PC-9 (cell line): Measurements from ENCODE around the gene TRABD2B. TPM values are rescaled to one million over a fixed set of nuclear protein-coding genes. Genes with fewer than 3 reads are reported as not detected.

ENCODE experiments used
- BruUV-seq: library from RNA; stranded (reverse); fragments of 400-500 nt; replicated peaks from 2 replicates; lab custom pipeline; 2021; lab: Mats Ljungman, UMichigan
- CTCF ChIA-PET: fragments of 300-600 bp; sonication (Branson Sonifier 250); formaldehyde crosslinking; loops from one replicate; lab custom pipeline; 2022; ENCODE audit warnings: antibody characterized with exemption; lab: Charles Lee
- POLR2A ChIA-PET: fragments of 300-600 bp; sonication (Branson Sonifier 250); formaldehyde crosslinking; loops from one replicate; lab custom pipeline; 2022; ENCODE audit warnings: antibody characterized with exemption; ENCODE audit not compliant: unreplicated experiment; lab: Charles Lee
- DNase-seq, 2 experiments: peaks; one replicate each; pipeline versions ENCODE4 v3.0.0 to v3.0.0-alpha.2; 2015 to 2022; ENCODE audit warnings: mixed read lengths in 1 of 2
- H2AFZ ChIP-seq: fragments of 200-600 bp; sonication (generic); 2 replicates; pipeline ENCODE4 v1.8.1; 2017; ENCODE audit warnings: antibody characterized with exemption
- H3F3A ChIP-seq: fragments of 200-600 bp; sonication (generic); 2 replicates; pipeline ENCODE4 v1.8.1; 2017; ENCODE audit warnings: antibody characterized with exemption, mild to moderate bottlenecking, low read depth; ENCODE audit not compliant: insufficient read depth
- H3K27ac ChIP-seq: fragments of 200-600 bp; sonication (generic); 2 replicates; pipeline ENCODE4 v1.6.1; 2016; ENCODE audit warnings: mixed run types
- H3K27me3 ChIP-seq: fragments of 200-600 bp; sonication (generic); 2 replicates; pipeline ENCODE4 v1.6.1; 2016; ENCODE audit warnings: low read depth, mixed run types; ENCODE audit not compliant: insufficient read depth
- H3K36me3 ChIP-seq: fragments of 200-600 bp; sonication (generic); 2 replicates; pipeline ENCODE4 v1.6.1; 2016; ENCODE audit warnings: low read depth, mixed run types
- H3K4me1 ChIP-seq: fragments of 200-600 bp; sonication (generic); replicated peaks from 2 replicates; pipeline ENCODE4 v1.6.1; 2016; ENCODE audit warnings: mixed run types; ENCODE audit not compliant: insufficient read depth
- H3K4me2 ChIP-seq: fragments of 200-600 bp; sonication (generic); 2 replicates; pipeline ENCODE4 v1.6.1; 2017; ENCODE audit warnings: mixed run types
- H3K4me3 ChIP-seq: fragments of 200-600 bp; sonication (generic); 2 replicates; pipeline ENCODE4 v1.6.1; 2016; ENCODE audit warnings: mixed run types
- H3K79me2 ChIP-seq: fragments of 200-600 bp; sonication (generic); 2 replicates; pipeline ENCODE4 v1.6.1; 2017; ENCODE audit warnings: low read depth, mixed run types
- H3K9me2 ChIP-seq: fragments of 200-600 bp; sonication (generic); 2 replicates; pipeline ENCODE4 v1.8.1; 2017; ENCODE audit warnings: mild to moderate bottlenecking; ENCODE audit not compliant: insufficient read depth
- H3K9me3 ChIP-seq: fragments of 200-600 bp; sonication (generic); 2 replicates; pipeline ENCODE4 v1.8.1; 2016; ENCODE audit warnings: low read depth; ENCODE audit not compliant: insufficient read depth
- H4K20me1 ChIP-seq: fragments of 200-600 bp; sonication (generic); 2 replicates; pipeline ENCODE4 v1.8.1; 2017; ENCODE audit not compliant: insufficient read depth
- EZH2 ChIP-seq: fragments of 200-600 bp; sonication (generic); IDR thresholded peaks from 2 replicates; pipeline ENCODE4 v1.8.0; 2017; ENCODE audit warnings: antibody characterized with exemption, low read depth
- intact Hi-C: fragments of 100-400 bp; cut with micrococcal nuclease; formaldehyde crosslinking; loops from one replicate; pipeline ENCODE4 v1.10.0; 2022; ENCODE audit not compliant: unreplicated experiment
- total RNA-seq: library from RNA; stranded (reverse); gene quantifications from 2 replicates; pipeline ENCODE4 v1.2.3, GENCODE V29; 2021
- TF ChIP-seq, protein P1 (sequence below): fragments of 200-600 bp; sonication (generic); conservative IDR thresholded peaks from 2 replicates; pipeline ENCODE4 v1.6.1; 2017; ENCODE audit warnings: mixed run types, antibody characterized with exemption, mild to moderate bottlenecking, moderate library complexity

Gene TRABD2B
- total RNA-seq, 1 experiment from 2014 or later = not detected

DNA sequence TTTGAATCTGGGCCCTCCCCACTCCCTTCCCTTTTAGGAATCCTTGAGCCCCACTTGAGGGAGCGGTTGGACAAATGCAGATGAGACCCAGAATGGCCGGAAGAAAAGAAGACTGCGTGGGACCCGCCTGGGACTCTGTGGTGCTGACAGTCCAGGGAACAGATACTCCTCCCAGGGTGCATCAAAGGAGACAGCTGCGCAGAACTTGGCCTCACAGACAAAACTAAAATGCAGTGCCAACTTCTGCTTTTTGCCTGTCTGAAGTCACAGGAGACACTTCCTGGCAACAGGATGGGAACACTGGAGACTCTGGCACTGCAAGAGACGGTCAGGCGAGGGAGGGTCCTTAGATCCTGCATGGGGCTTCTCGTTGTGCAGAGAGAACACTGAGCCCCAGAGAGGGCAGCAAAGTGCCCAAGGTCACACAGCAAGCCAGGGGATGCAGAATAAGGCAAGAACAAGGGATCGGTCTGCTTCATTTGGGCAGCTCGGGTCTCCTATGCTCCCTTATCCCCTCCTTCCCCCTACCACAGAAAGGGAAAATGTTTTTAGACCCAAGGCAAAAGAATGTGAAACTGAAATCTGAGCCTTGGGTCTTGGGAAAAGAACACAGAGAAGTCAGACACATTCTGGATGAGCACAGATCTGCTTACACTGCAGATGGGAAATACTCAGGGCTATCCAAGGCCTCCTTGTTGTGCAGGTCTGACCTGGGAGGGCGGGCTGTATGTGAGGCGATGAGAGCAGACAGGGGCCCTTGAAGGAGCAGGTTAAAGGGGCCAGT lies 182.4 kb downstream of the TRABD2B start:
- Histone ChIP-seq H3K79me2 (no peaks in the 10 kb centered on the region), H3F3A (0 out of 2 replicates have a peak, but pooled peaks cover 1% of the 10 kb centered on the region), H3K4me2 (no peak overlapping the region), H3K27ac (no peak overlapping the region), H3K4me3 (no peak overlapping the region), H3K9me3 (no peaks in the 10 kb centered on the region), H3K4me1 (peaks cover 8% of the 10 kb centered on the region; the same call in 1 of the 2 replicates), H2AFZ (no peak overlapping the region), H4K20me1 (no peaks in the 10 kb centered on the region; the same call in 1 of the 2 replicates), H3K36me3 (no peaks in the 10 kb centered on the region), H3K27me3 (peaks cover 5% of the 10 kb centered on the region; the same call in 1 of the 2 replicates), H3K9me2 (no peaks in the 10 kb centered on the region)
- ChIA-PET POLR2A (no interaction called here), CTCF (no interaction called here)
- DNase-seq = no peak
- BruUV-seq = no TSS peak
- no peak for TF ChIP-seq EZH2
- TF ChIP-seq, protein P1, sequence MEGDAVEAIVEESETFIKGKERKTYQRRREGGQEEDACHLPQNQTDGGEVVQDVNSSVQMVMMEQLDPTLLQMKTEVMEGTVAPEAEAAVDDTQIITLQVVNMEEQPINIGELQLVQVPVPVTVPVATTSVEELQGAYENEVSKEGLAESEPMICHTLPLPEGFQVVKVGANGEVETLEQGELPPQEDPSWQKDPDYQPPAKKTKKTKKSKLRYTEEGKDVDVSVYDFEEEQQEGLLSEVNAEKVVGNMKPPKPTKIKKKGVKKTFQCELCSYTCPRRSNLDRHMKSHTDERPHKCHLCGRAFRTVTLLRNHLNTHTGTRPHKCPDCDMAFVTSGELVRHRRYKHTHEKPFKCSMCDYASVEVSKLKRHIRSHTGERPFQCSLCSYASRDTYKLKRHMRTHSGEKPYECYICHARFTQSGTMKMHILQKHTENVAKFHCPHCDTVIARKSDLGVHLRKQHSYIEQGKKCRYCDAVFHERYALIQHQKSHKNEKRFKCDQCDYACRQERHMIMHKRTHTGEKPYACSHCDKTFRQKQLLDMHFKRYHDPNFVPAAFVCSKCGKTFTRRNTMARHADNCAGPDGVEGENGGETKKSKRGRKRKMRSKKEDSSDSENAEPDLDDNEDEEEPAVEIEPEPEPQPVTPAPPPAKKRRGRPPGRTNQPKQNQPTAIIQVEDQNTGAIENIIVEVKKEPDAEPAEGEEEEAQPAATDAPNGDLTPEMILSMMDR = no peak
- intact Hi-C loops = no loop called here

DNA sequence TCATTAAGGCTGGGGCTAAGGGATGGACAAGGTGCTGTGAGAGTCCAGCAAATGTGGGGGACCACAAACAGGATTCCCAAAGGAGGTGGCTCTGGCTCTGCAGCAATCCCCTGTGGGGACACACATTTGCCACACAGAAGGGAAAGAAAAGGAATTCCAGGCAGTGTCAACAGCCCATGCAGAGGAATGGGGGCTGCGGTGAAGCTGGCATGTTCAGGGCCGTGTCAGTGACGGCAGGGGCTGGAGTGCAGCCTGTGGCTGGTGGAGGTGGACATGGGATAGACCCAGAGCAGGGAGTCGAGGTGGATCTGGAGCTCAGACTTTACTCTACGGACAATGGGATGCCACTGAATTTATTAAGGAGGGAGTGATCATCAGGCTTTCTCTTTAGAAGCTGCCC lies 183.2 kb downstream of the TRABD2B start:
- Histone ChIP-seq H3F3A (peaks cover 6% of the 10 kb centered on the region; the same call in 1 of the 2 replicates), H3K4me3 (no peak overlapping the region), H3K36me3 (no peaks in the 10 kb centered on the region), H3K9me2 (no peaks in the 10 kb centered on the region), H3K27me3 (peaks cover 5% of the 10 kb centered on the region; the same call in 1 of the 2 replicates), H3K9me3 (no peaks in the 10 kb centered on the region), H3K4me2 (no peak overlapping the region), H3K79me2 (no peaks in the 10 kb centered on the region), H3K4me1 (peaks cover 17% of the 10 kb centered on the region; the same call in 1 of the 2 replicates), H3K27ac (no peak overlapping the region), H4K20me1 (no peaks in the 10 kb centered on the region; the same call in 1 of the 2 replicates), H2AFZ (no peak overlapping the region)
- TF ChIP-seq, protein P1 = no peak
- TF ChIP-seq EZH2 = no peak
- no TSS peak for BruUV-seq
- DNase-seq = no peak
- ChIA-PET POLR2A (no interaction called here), CTCF (no interaction called here)
- intact Hi-C loops = no loop called here

DNA sequence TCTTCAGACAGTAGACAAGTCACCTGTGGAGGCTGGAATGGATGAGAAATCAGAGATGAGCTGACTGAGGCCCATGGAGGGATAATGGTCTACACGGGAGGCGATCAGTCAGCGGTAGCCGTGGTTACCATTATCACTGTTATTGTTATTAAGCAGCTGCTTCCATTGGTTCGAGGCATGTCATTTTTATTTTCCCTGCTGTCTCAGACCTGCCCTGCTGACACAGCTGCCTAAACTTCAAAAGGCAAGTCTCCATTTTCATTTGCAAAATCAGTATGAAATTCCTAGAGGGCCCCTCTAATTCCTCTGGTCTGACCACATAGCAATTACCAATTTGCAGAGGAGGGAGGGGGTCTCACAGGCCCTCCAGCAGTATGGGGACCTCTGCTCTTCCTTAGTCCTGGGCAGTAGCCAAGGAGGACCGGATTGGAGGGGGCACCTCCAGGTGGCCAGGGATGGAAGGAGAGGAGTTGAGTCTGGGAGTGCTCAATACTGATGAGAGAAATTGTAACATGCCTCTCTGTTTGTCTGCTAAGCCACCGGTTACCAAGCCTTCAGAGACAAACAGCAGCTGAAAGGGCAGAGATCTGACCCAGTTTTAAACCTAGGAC lies 184.2 kb downstream of the TRABD2B start:
- no peaks in the 10 kb centered on the region; the same call in 1 of the 2 replicates for H4K20me1 ChIP-seq
- no peak overlapping the region for H3K4me2 ChIP-seq
- H3F3A ChIP-seq = peaks cover 6% of the 10 kb centered on the region; the same call in 1 of the 2 replicates
- TF ChIP-seq, protein P1 = no peak
- TF ChIP-seq EZH2 = no peak
- H3K9me3 ChIP-seq = no peaks in the 10 kb centered on the region
- CTCF ChIA-PET = no interaction called here
- peaks cover 23% of the 10 kb centered on the region; the same call in 1 of the 2 replicates for H3K4me1 ChIP-seq
- no peaks in the 10 kb centered on the region for H3K36me3 ChIP-seq
- H3K27me3 ChIP-seq = peaks cover 5% of the 10 kb centered on the region; the same call in 1 of the 2 replicates
- intact Hi-C loops = no loop called here
- H3K4me3 ChIP-seq = no peak overlapping the region
- BruUV-seq = no TSS peak
- POLR2A ChIA-PET = no interaction called here
- H3K79me2 ChIP-seq = no peaks in the 10 kb centered on the region
- no peak overlapping the region for H2AFZ ChIP-seq
- no peak for DNase-seq
- no peak overlapping the region for H3K27ac ChIP-seq
- H3K9me2 ChIP-seq = no peaks in the 10 kb centered on the region
